Spleen (tissue), 11 donors: ENCODE measurements around the gene RSAD2. TPM values are rescaled to one million over a fixed set of nuclear protein-coding genes. Genes with fewer than 3 reads are reported as not detected.

ENCODE experiments used
- DNase-seq: peaks from one replicate; pipeline ENCODE4 v3.0.0-alpha.2; 2020
- H3K27ac ChIP-seq, 8 donors: fragments of 200-600 bp; sonication (generic) in 7 of 8; 1 replicate in 4 of 8; 2 replicates in 4 of 8; pipeline versions ENCODE4 v1.5.0 to v1.8.0; 2016 to 2021; ENCODE audit warnings: inconsistent platforms in 4 of 8, mild to moderate bottlenecking in 4 of 8, moderate library complexity in 1 of 8
- H3K27me3 ChIP-seq, 7 donors: fragments of 200-600 bp; sonication (generic) in 6 of 7; replicated peaks in 1 of 7; 1 replicate in 4 of 7; 2 replicates in 3 of 7; pipeline versions ENCODE4 v1.5.0 to v1.8.0; 2016 to 2021; ENCODE audit warnings: inconsistent platforms in 3 of 7, mild to moderate bottlenecking in 1 of 7
- H3K36me3 ChIP-seq, 6 donors: fragments of 200-600 bp; sonication (generic) in 5 of 6; 1 replicate in 4 of 6; 2 replicates in 2 of 6; pipeline versions ENCODE4 v1.5.0 to v1.8.0; 2016 to 2021; ENCODE audit warnings: inconsistent platforms in 2 of 6
- H3K4me1 ChIP-seq, 6 donors: fragments of 200-600 bp; sonication (generic) in 5 of 6; 1 replicate in 3 of 6; 2 replicates in 3 of 6; pipeline versions ENCODE4 v1.5.0 to v1.8.0; 2016 to 2021; ENCODE audit warnings: inconsistent platforms in 3 of 6
- H3K4me3 ChIP-seq, 8 donors: fragments of 200-600 bp; sonication (generic) in 7 of 8; 1 replicate in 4 of 8; 2 replicates in 4 of 8; pipeline versions ENCODE4 v1.5.0 to v1.8.0; 2016 to 2021; ENCODE audit warnings: inconsistent platforms in 4 of 8, mild to moderate bottlenecking in 4 of 8, moderate library complexity in 2 of 8
- H3K9me3 ChIP-seq, 8 donors: fragments of 200-600 bp; sonication (generic) in 7 of 8; 1 replicate in 4 of 8; 2 replicates in 4 of 8; pipeline versions ENCODE4 v1.5.0 to v1.8.0; 2016 to 2021; ENCODE audit warnings: inconsistent platforms in 4 of 8
- CTCF ChIP-seq, 11 experiments: fragments of 200-600 bp in 7 of 11; fragments of 450-650 bp in 4 of 11; sonication (generic) in 4 of 11; IDR thresholded peaks in 8 of 11; conservative IDR thresholded peaks in 3 of 11; 1 replicate in 7 of 11; 2 replicates in 4 of 11; pipeline versions ENCODE4 v1.4.0 to v1.8.0; 2016 to 2021; ENCODE audit warnings: antibody characterized with exemption in 11 of 11, inconsistent platforms in 4 of 11, mild to moderate bottlenecking in 1 of 11
- POLR2A ChIP-seq, 3 donors: fragments of 450-650 bp; IDR thresholded peaks; one replicate each; pipeline ENCODE4 v1.5.1; 2017; ENCODE audit warnings: antibody characterized with exemption in 3 of 3, mild to moderate bottlenecking in 1 of 3
- POLR2AphosphoS5 ChIP-seq, 3 donors: sonication (generic); formaldehyde crosslinking; IDR thresholded peaks; one replicate each; pipeline ENCODE4 v1.5.1; 2017; ENCODE audit warnings: antibody characterized with exemption in 3 of 3
- WGBS, 5 donors: extraction: QIAGEN DNeasy Blood & Tissue Kit in 3 of 5; methylation state at CpG; one replicate each; pipeline versions ENCODE4 v1.1.5 to v1.1.7; 2013 to 2018; 5-methylcytosine and 5-hydroxymethylcytosine counted together
- intact Hi-C: fragments of 100-400 bp; cut with DNase I; formaldehyde crosslinking; loops from one replicate; pipeline ENCODE4 v1.15.0; 2023; ENCODE audit warnings: low total_unique reads
- polyA plus RNA-seq, 3 donors: library from polyadenylated mRNA; stranded (reverse); fragments of 200-250 nt; gene quantifications; one replicate each; pipeline ENCODE4 v1.2.1, GENCODE V29; 2013
- total RNA-seq, 7 donors: library from RNA; depleted of rRNA in 3 of 7; stranded (reverse); fragments of >200 nt in 3 of 7; fragmentation: NEBNext Ultra II Directional in 4 of 7; extraction: Animal tissue kit (Norgen Biotek cat#: 25700) in 4 of 7; gene quantifications; one replicate each; pipeline versions ENCODE4 v1.1.0 to v1.2.1, GENCODE V29; 2016 to 2021
- donor health status: healthy with polysubstance abuse.
- donor health status: DM: no; HTN: no; CAD: no; lungs with moderate emphysema.
- donor health status: DM: no; HTN: no; CAD: no.
- donor health status: Bipolar disorder and iron deficiency.
- donor health status: healthy.
- donor health status: DM: no; HTN: no; CAD: no.
- donor health status: DM: yes; HTN: yes; CAD: no.

Gene RSAD2
- total and polyA plus RNA-seq, 10 donors = 2.1 to 18.6 (median 9.0) TPM

GRCh38 chr2:6919901-6920742 lies 42.5 kb downstream of the RSAD2 start:
- no peak for DNase-seq
- H3K36me3 ChIP-seq = peaks cover 0 to 7% (median 0%) of the 10 kb centered on the region in 6 donors
- H3K4me1 ChIP-seq = peaks cover 24 to 91% (median 76%) of the 10 kb centered on the region in 6 donors
- H3K27me3 ChIP-seq = peaks cover 0 to 8% (median 0%) of the 10 kb centered on the region in 7 donors
- no peaks in the 10 kb centered on the region for H3K9me3 ChIP-seq
- H3K27ac ChIP-seq = peak overlapping the region; percentile 9 to 94 (median 73)
- 56 to 73% (median 69%) methylated on average over 12 of the region's 12 CpGs for WGBS, 5 donors
- H3K4me3 ChIP-seq = peak overlapping the region in 2 of 8 donors; percentile 70 to 77
- intact Hi-C loops = loop anchor here (5.0 kb wide), 1 partner anchor 107 kb away; no protein-coding TSS in a partner anchor
- TF ChIP-seq POLR2AphosphoS5 (IDR thresholded peaks at IDR 0.05) = no peak
- no peak for TF ChIP-seq CTCF (IDR thresholded peaks at IDR 0.05 in 8 of 11, conservative IDR thresholded peaks at IDR 0.05 in 3 of 11)
- TF ChIP-seq POLR2A (IDR thresholded peaks at IDR 0.05) = no peak

GRCh38 chr2:6920743-6921064 lies 43.1 kb downstream of the RSAD2 start:
- H3K9me3 ChIP-seq = no peaks in the 10 kb centered on the region
- no peak for DNase-seq
- H3K36me3 ChIP-seq = peaks cover 0 to 1% (median 0%) of the 10 kb centered on the region in 6 donors
- TF ChIP-seq CTCF (IDR thresholded peaks at IDR 0.05 in 8 of 11, conservative IDR thresholded peaks at IDR 0.05 in 3 of 11) (no peak), POLR2AphosphoS5 (IDR thresholded peaks at IDR 0.05) (no peak), POLR2A (IDR thresholded peaks at IDR 0.05) (no peak)
- peaks cover 29 to 91% (median 79%) of the 10 kb centered on the region in 6 donors for H3K4me1 ChIP-seq
- H3K4me3 ChIP-seq = no peak overlapping the region
- H3K27ac ChIP-seq = peak overlapping the region in 7 of 8 donors; percentile 41 to 94 (median 75)
- peaks cover 0 to 8% (median 0%) of the 10 kb centered on the region in 7 donors for H3K27me3 ChIP-seq
- 60 to 81% (median 70%) methylated on average over 4 of the region's 4 CpGs for WGBS, 5 donors
- intact Hi-C loops = loop anchor here (5.0 kb wide), 1 partner anchor 107 kb away; no protein-coding TSS in a partner anchor

GRCh38 chr2:6921321-6921922 lies 43.8 kb downstream of the RSAD2 start:
- WGBS, 5 donors = 48 to 68% (median 65%) methylated on average over 11 of the region's 11 CpGs
- peak overlapping the region in 1 of 8 donors; percentile 5 for H3K4me3 ChIP-seq
- no peaks in the 10 kb centered on the region for H3K9me3 ChIP-seq
- H3K36me3 ChIP-seq = no peaks in the 10 kb centered on the region
- TF ChIP-seq CTCF (IDR thresholded peaks at IDR 0.05 in 8 of 11, conservative IDR thresholded peaks at IDR 0.05 in 3 of 11) = no peak
- peak; percentile 54 to 69 (median 64) for TF ChIP-seq POLR2AphosphoS5 (IDR thresholded peaks at IDR 0.05)
- TF ChIP-seq POLR2A (IDR thresholded peaks at IDR 0.05) = no peak
- H3K27ac ChIP-seq = peak overlapping the region in 7 of 8 donors; percentile 41 to 94 (median 75)
- H3K27me3 ChIP-seq = peaks cover 0 to 8% (median 0%) of the 10 kb centered on the region in 7 donors
- no peak for DNase-seq
- intact Hi-C loops = loop anchor here (5.0 kb wide), 1 partner anchor 106 kb away; no protein-coding TSS in a partner anchor
- peaks cover 35 to 91% (median 82%) of the 10 kb centered on the region in 6 donors for H3K4me1 ChIP-seq
